ENCODE data around the gene PKD2L1. TPM values are rescaled to one million over a fixed set of nuclear protein-coding genes. Genes with fewer than 3 reads are reported as not detected.

PKD2L1 gene
- total and polyA plus RNA-seq, 2 donors (not counting 1 experiment from before 2014, with no cell fraction given) = 0.37 TPM; not detected in 1

DNA sequence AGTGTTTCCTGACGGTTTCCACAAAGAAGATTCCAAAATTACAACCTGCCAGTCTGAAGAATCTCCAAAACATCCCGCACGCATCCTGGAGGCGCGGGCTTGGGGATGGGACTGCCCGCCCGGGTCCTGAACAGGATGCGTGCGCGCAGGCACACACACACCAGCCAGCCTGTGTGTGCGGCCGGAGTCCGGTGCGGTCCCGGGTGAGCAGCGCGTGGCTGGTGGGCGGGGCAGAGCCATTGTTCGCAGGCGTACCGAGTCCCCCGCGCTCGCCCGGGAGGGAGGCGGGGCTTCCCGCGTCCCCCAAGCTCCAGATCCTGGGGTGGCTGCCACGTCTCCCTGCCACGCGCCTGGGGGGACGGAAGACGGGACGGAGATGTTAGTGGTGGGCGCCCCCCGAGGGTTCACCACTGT is 16.3 kb upstream of the PKD2L1 start:
- Histone ChIP-seq H2AFZ (ENCODE audit: insufficient read depth, low read depth, low read length, poor library complexity, severe bottlenecking) (peak overlapping the region; percentile 87), H4K20me1 (ENCODE audit: control insufficient read depth, insufficient read depth, low read length, poor library complexity, severe bottlenecking) (no peaks in the 10 kb centered on the region), H3K4me1 (ENCODE audit: control insufficient read depth in 2 of 2, insufficient read depth in 2 of 2, low read length in 2 of 2) (peaks cover 14 to 23% of the 10 kb centered on the region in 2 donors), H3K4me3 (ENCODE audit: control extremely low read depth in 1 of 5, extremely low read depth in 1 of 5, insufficient read depth in 1 of 5, low read depth in 2 of 5, low read length in 4 of 5) (peak overlapping the region; percentile 33 to 74 (median 66)), H3K9me3 (ENCODE audit: control extremely low read depth in 1 of 3, control insufficient read depth in 2 of 3, insufficient read depth in 1 of 3, low read length in 2 of 3) (no peaks in the 10 kb centered on the region), H3K79me2 (ENCODE audit: control insufficient read depth, insufficient read depth, low read length) (no peaks in the 10 kb centered on the region), H3K9ac (ENCODE audit: low read length) (peak overlapping the region; percentile 75), H3K4me2 (replicated peaks; ENCODE audit: low read depth, low read length, poor library complexity, severe bottlenecking) (peak overlapping the region; percentile 86), H3K27me3 (replicated peaks in 1 of 4; ENCODE audit: control extremely low read depth in 1 of 4, control insufficient read depth in 3 of 4, insufficient read depth in 4 of 4, low read length in 3 of 4) (peaks cover 0 to 8% (median 0%) of the 10 kb centered on the region in 4 experiments), H3K36me3 (replicated peaks in 1 of 2; ENCODE audit: control extremely low read depth in 1 of 2, control insufficient read depth in 1 of 2, extremely low read depth in 1 of 2, insufficient read depth in 2 of 2, low read length in 1 of 2) (peaks cover 0 to 2% of the 10 kb centered on the region in 2 experiments), H3K27ac (ENCODE audit: low read length in 2 of 2) (peak overlapping the region; percentile 64 to 85)
- ChIA-PET POLR2A (interaction anchor here (0.7 to 1.2 kb wide), 2 partner anchors 20 to 27 kb away, joined by 4 to 20 read pairs; no protein-coding TSS in a partner anchor), CTCF (interaction anchor here (1.2 to 12.4 kb wide), 6 partner anchors 8 to 189 kb away, joined by 3 to 218 read pairs (median 5); partner anchors contain the start of gene HIF1AN)
- H3K27me3 Mint-ChIP-seq = no peaks in the 10 kb centered on the region
- ATAC-seq (ENCODE audit: low read depth) = peak; percentile 52
- intact Hi-C loops (cut with micrococcal nuclease) = loop anchor here (2.0 to 5.0 kb wide), 3 partner anchors 20 to 191 kb away; partner anchors contain the start of genes ERLIN1 and HIF1AN
- peaks cover 22% of the 10 kb centered on the region for H3K4me1 Mint-ChIP-seq
- TF ChIP-seq EZH2 (IDR thresholded peaks at IDR 0.05; ENCODE audit: borderline replicate concordance, insufficient read depth, low read depth, low read length, poor library complexity, severe bottlenecking) (no peak), CTCF (IDR thresholded peaks at IDR 0.05) (no peak)
- WGBS (ENCODE audit: insufficient coverage) = 2% methylated on average over 27 of the region's 36 CpGs
- DNase-seq = peak; percentile 83
- H3K4me3 Mint-ChIP-seq = peak overlapping the region; percentile 91
- H3K9me3 Mint-ChIP-seq (ENCODE audit: insufficient read depth) = no peaks in the 10 kb centered on the region
- peak overlapping the region; percentile 75 for H3K27ac Mint-ChIP-seq

Measured in B cell (primary cell).